ENCODE data around the gene FOXN4.

Gene FOXN4

GRCh38 chr12:109352184-109352583 is 43.1 kb upstream of the FOXN4 start:
- Histone ChIP-seq H3K79me2 (no peaks in the 10 kb centered on the region), H3K4me1 (no peaks in the 10 kb centered on the region), H3K27me3 (ENCODE audit: control insufficient read depth, insufficient read depth, low read length) (no peaks in the 10 kb centered on the region), H3K27ac (no peak overlapping the region), H3K4me2 (ENCODE audit: low read length) (no peak overlapping the region), H3K4me3 (ENCODE audit: low read depth, low read length) (no peak overlapping the region), H2AFZ (no peak overlapping the region), H3K9ac (no peak overlapping the region), H3K9me3 (ENCODE audit: control insufficient read depth, low read length) (no peaks in the 10 kb centered on the region), H3K36me3 (ENCODE audit: control insufficient read depth, insufficient read depth, low read length) (no peaks in the 10 kb centered on the region)
- no peak for TF ChIP-seq CTCF (IDR thresholded peaks at IDR 0.05)

- Histone ChIP-seq H3K27me3 (ENCODE audit: control insufficient read depth, insufficient read depth, low read length) (no peaks in the 10 kb centered on the region), H3K9me3 (ENCODE audit: control insufficient read depth, low read length) (no peaks in the 10 kb centered on the region), H2AFZ (no peak within 1 kb of the TSS), H3K4me3 (ENCODE audit: low read depth, low read length) (no peak within 1 kb of the TSS), H3K36me3 (ENCODE audit: control insufficient read depth, insufficient read depth, low read length) (no peaks in the 10 kb centered on the region), H3K4me2 (ENCODE audit: low read length) (no peak within 1 kb of the TSS), H3K4me1 (no peaks in the 10 kb centered on the region), H3K27ac (no peak within 1 kb of the TSS), H3K9ac (no peak within 1 kb of the TSS), H3K79me2 (no peaks in the 10 kb centered on the region)
- no peak for TF ChIP-seq CTCF (IDR thresholded peaks at IDR 0.05)
Measured at GRCh38 chr12:109347589-109347988, 38.5 kb upstream of the FOXN4 start, which contains the start of gene MYO1H. TSS of gene MYO1H (plus strand) at chr12:109347900. CDS start at chr12:109347961, 61 bp downstream.

GRCh38 chr12:109346920-109347319 is 37.8 kb upstream of the FOXN4 start:
- Histone ChIP-seq H3K27ac (no peak overlapping the region), H3K4me2 (ENCODE audit: low read length) (no peak overlapping the region), H3K4me1 (no peaks in the 10 kb centered on the region), H3K4me3 (ENCODE audit: low read depth, low read length) (no peak overlapping the region), H3K27me3 (ENCODE audit: control insufficient read depth, insufficient read depth, low read length) (no peaks in the 10 kb centered on the region), H3K9me3 (ENCODE audit: control insufficient read depth, low read length) (no peaks in the 10 kb centered on the region), H3K9ac (no peak overlapping the region), H3K79me2 (no peaks in the 10 kb centered on the region), H3K36me3 (ENCODE audit: control insufficient read depth, insufficient read depth, low read length) (no peaks in the 10 kb centered on the region), H2AFZ (no peak overlapping the region)
- no peak for TF ChIP-seq CTCF (IDR thresholded peaks at IDR 0.05)

- H3K79me2 ChIP-seq, result no peaks in the 10 kb centered on the region
- H2AFZ ChIP-seq, result no peak overlapping the region
- no peak overlapping the region for H3K9ac ChIP-seq
- no peak for TF ChIP-seq CTCF (IDR thresholded peaks at IDR 0.05)
- no peaks in the 10 kb centered on the region for H3K36me3 ChIP-seq (ENCODE audit: control insufficient read depth, insufficient read depth, low read length)
- no peak overlapping the region for H3K27ac ChIP-seq
- no peaks in the 10 kb centered on the region for H3K9me3 ChIP-seq (ENCODE audit: control insufficient read depth, low read length)
- no peaks in the 10 kb centered on the region for H3K27me3 ChIP-seq (ENCODE audit: control insufficient read depth, insufficient read depth, low read length)
- H3K4me1 ChIP-seq, result no peaks in the 10 kb centered on the region
- no peak overlapping the region for H3K4me2 ChIP-seq (ENCODE audit: low read length)
- no peak overlapping the region for H3K4me3 ChIP-seq (ENCODE audit: low read depth, low read length)
Measured at GRCh38 chr12:109345428-109345827, 36.3 kb upstream of the FOXN4 start.

GRCh38 chr12:109343677-109344076 is 34.6 kb upstream of the FOXN4 start:
- TF ChIP-seq CTCF (IDR thresholded peaks at IDR 0.05), result no peak
- H2AFZ ChIP-seq, result no peak overlapping the region
- no peaks in the 10 kb centered on the region for H3K36me3 ChIP-seq (ENCODE audit: control insufficient read depth, insufficient read depth, low read length)
- no peaks in the 10 kb centered on the region for H3K4me1 ChIP-seq
- no peak overlapping the region for H3K4me3 ChIP-seq (ENCODE audit: low read depth, low read length)
- H3K27me3 ChIP-seq (ENCODE audit: control insufficient read depth, insufficient read depth, low read length), result no peaks in the 10 kb centered on the region
- H3K79me2 ChIP-seq, result no peaks in the 10 kb centered on the region
- no peak overlapping the region for H3K9ac ChIP-seq
- H3K9me3 ChIP-seq (ENCODE audit: control insufficient read depth, low read length), result no peaks in the 10 kb centered on the region
- no peak overlapping the region for H3K4me2 ChIP-seq (ENCODE audit: low read length)
- no peak overlapping the region for H3K27ac ChIP-seq

Measured in parathyroid adenoma (tissue), 2 donors.